HEK293 (cell line): ENCODE measurements around the gene CCDC30.
"Not testable (repeated sequence)": the region's sequence is repeated elsewhere in the genome, so short reads cannot be mapped to it uniquely, and the experiment has no call there.

Experiments
- ZBTB21 ChIP-seq: fragments of 450-650 bp; formaldehyde crosslinking; IDR thresholded peaks from 2 replicates; pipeline ENCODE4 v1.5.1; 2017; ENCODE audit warnings: missing biosample characterization, missing genetic modification characterization
- ZBTB7A ChIP-seq: fragments of 450-650 bp; formaldehyde crosslinking; IDR thresholded peaks from 2 replicates; pipeline ENCODE4 v1.5.1; 2016; ENCODE audit warnings: low read depth, missing biosample characterization, missing genetic modification characterization
- ZNF48 ChIP-seq: fragments of 450-650 bp; formaldehyde crosslinking; IDR thresholded peaks from 2 replicates; pipeline ENCODE4 v1.5.1; 2016; ENCODE audit warnings: missing biosample characterization, missing genetic modification characterization
- TF ChIP-seq, protein P1 (sequence below): sonication (generic); formaldehyde crosslinking; IDR thresholded peaks from 2 replicates; pipeline ENCODE4 v1.8.1; 2022; ENCODE audit warnings: mild to moderate bottlenecking, moderate library complexity, missing genetic modification reagents
- TF ChIP-seq, protein P2 (sequence below): fragments of 450-650 bp; formaldehyde crosslinking; IDR thresholded peaks from 2 replicates; pipeline ENCODE4 v1.5.1; 2016; ENCODE audit warnings: missing biosample characterization, missing genetic modification characterization

DNA sequence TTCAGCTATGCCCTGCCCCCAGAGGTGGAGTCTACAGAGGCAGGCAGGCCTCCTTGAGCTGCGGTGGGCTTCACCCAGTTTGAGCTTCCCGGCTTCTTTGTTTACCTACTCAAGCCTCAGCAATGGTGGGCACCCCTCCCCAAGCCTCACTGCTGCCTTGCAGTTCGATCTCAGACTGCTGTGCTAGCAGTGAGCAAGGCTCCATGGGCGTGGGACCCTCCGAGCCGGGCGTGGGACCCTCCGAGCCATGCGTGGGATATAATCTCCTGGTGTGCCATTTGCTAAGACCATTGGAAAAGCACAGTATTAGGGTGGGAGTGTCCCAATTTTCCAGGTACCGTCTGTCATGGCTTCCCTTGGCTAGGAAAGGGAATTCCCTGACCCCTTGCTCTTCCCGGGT is 38.9 kb downstream of the CCDC30 start:
- TF ChIP-seq ZNF48 (tag by site-specific recombination); ZBTB21; ZBTB7A: not testable (repeated sequence)
- TF ChIP-seq, protein P1, sequence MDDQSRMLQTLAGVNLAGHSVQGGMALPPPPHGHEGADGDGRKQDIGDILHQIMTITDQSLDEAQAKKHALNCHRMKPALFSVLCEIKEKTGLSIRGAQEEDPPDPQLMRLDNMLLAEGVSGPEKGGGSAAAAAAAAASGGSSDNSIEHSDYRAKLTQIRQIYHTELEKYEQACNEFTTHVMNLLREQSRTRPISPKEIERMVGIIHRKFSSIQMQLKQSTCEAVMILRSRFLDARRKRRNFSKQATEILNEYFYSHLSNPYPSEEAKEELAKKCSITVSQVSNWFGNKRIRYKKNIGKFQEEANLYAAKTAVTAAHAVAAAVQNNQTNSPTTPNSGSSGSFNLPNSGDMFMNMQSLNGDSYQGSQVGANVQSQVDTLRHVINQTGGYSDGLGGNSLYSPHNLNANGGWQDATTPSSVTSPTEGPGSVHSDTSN (CRISPR knock-in tag), result not testable (repeated sequence)
- TF ChIP-seq, protein P2, sequence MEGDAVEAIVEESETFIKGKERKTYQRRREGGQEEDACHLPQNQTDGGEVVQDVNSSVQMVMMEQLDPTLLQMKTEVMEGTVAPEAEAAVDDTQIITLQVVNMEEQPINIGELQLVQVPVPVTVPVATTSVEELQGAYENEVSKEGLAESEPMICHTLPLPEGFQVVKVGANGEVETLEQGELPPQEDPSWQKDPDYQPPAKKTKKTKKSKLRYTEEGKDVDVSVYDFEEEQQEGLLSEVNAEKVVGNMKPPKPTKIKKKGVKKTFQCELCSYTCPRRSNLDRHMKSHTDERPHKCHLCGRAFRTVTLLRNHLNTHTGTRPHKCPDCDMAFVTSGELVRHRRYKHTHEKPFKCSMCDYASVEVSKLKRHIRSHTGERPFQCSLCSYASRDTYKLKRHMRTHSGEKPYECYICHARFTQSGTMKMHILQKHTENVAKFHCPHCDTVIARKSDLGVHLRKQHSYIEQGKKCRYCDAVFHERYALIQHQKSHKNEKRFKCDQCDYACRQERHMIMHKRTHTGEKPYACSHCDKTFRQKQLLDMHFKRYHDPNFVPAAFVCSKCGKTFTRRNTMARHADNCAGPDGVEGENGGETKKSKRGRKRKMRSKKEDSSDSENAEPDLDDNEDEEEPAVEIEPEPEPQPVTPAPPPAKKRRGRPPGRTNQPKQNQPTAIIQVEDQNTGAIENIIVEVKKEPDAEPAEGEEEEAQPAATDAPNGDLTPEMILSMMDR (tag by site-specific recombination), result not testable (repeated sequence)
